Measurements from ENCODE around the gene NFASC.

The NFASC gene

GRCh38 chr1:205065666-205066065, 195.0 kb downstream of the NFASC start:
- Histone ChIP-seq H3K4me1 (ENCODE audit: low read length) (peaks cover 13% of the 10 kb centered on the region), H3K79me2 (ENCODE audit: low read length) (no peaks in the 10 kb centered on the region), H3K27me3 (ENCODE audit: low read depth, low read length) (0 out of 2 replicates have a peak, but pooled peaks cover 3% of the 10 kb centered on the region), H4K20me1 (ENCODE audit: insufficient read depth, low read length) (no peaks in the 10 kb centered on the region), H2AFZ (ENCODE audit: low read depth, low read length) (no peak overlapping the region), H3K27ac (ENCODE audit: low read length) (no peak overlapping the region), H3K36me3 (replicated peaks; ENCODE audit: low read depth, low read length) (no peaks in the 10 kb centered on the region), H3K4me2 (ENCODE audit: low read length) (no peak overlapping the region), H3K4me3 (ENCODE audit: low read length) (no peak overlapping the region), H3K9ac (ENCODE audit: low read length) (no peak overlapping the region), H3K9me3 (ENCODE audit: insufficient read depth, low read length) (no peaks in the 10 kb centered on the region)
- no peak for TF ChIP-seq CTCF (IDR thresholded peaks at IDR 0.05; ENCODE audit: low read depth, low read length)
- no peak for TF ChIP-seq EZH2phosphoT487 (IDR thresholded peaks at IDR 0.05; ENCODE audit: low read depth)

GRCh38 chr1:205066141-205066818, 195.6 kb downstream of the NFASC start:
- Histone ChIP-seq H3K9me3 (ENCODE audit: insufficient read depth, low read length) (no peaks in the 10 kb centered on the region), H3K36me3 (replicated peaks; ENCODE audit: low read depth, low read length) (no peaks in the 10 kb centered on the region), H4K20me1 (ENCODE audit: insufficient read depth, low read length) (no peaks in the 10 kb centered on the region), H3K79me2 (ENCODE audit: low read length) (no peaks in the 10 kb centered on the region), H3K4me2 (ENCODE audit: low read length) (no peak overlapping the region), H3K27me3 (ENCODE audit: low read depth, low read length) (0 out of 2 replicates have a peak, but pooled peaks cover 3% of the 10 kb centered on the region), H3K4me1 (ENCODE audit: low read length) (peaks cover 11% of the 10 kb centered on the region), H3K4me3 (ENCODE audit: low read length) (no peak overlapping the region), H3K9ac (ENCODE audit: low read length) (no peak overlapping the region), H3K27ac (ENCODE audit: low read length) (no peak overlapping the region), H2AFZ (ENCODE audit: low read depth, low read length) (no peak overlapping the region)
- TF ChIP-seq EZH2phosphoT487 (IDR thresholded peaks at IDR 0.05; ENCODE audit: low read depth), result no peak
- TF ChIP-seq CTCF (IDR thresholded peaks at IDR 0.05; ENCODE audit: low read depth, low read length), result no peak

- TF ChIP-seq EZH2phosphoT487 (IDR thresholded peaks at IDR 0.05; ENCODE audit: low read depth), result no peak
- no peak for TF ChIP-seq CTCF (IDR thresholded peaks at IDR 0.05; ENCODE audit: low read depth, low read length)
- Histone ChIP-seq H3K9me3 (ENCODE audit: insufficient read depth, low read length) (no peaks in the 10 kb centered on the region), H3K27me3 (ENCODE audit: low read depth, low read length) (0 out of 2 replicates have a peak, but pooled peaks cover 3% of the 10 kb centered on the region), H3K4me1 (ENCODE audit: low read length) (peaks cover 4% of the 10 kb centered on the region), H2AFZ (ENCODE audit: low read depth, low read length) (no peak overlapping the region), H3K27ac (ENCODE audit: low read length) (no peak overlapping the region), H3K9ac (ENCODE audit: low read length) (no peak overlapping the region), H3K36me3 (replicated peaks; ENCODE audit: low read depth, low read length) (no peaks in the 10 kb centered on the region), H4K20me1 (ENCODE audit: insufficient read depth, low read length) (no peaks in the 10 kb centered on the region), H3K79me2 (ENCODE audit: low read length) (no peaks in the 10 kb centered on the region), H3K4me2 (ENCODE audit: low read length) (no peak overlapping the region), H3K4me3 (ENCODE audit: low read length) (no peak overlapping the region)
Measured at GRCh38 chr1:205067031-205067430, 196.4 kb downstream of the NFASC start.

- Histone ChIP-seq H3K27ac (ENCODE audit: low read length) (no peak overlapping the region), H3K79me2 (ENCODE audit: low read length) (no peaks in the 10 kb centered on the region), H3K36me3 (replicated peaks; ENCODE audit: low read depth, low read length) (no peaks in the 10 kb centered on the region), H2AFZ (ENCODE audit: low read depth, low read length) (no peak overlapping the region), H3K4me3 (ENCODE audit: low read length) (no peak overlapping the region), H3K9ac (ENCODE audit: low read length) (no peak overlapping the region), H3K4me1 (ENCODE audit: low read length) (0 out of 2 replicates have a peak, but pooled peaks cover 3% of the 10 kb centered on the region), H3K4me2 (ENCODE audit: low read length) (no peak overlapping the region), H4K20me1 (ENCODE audit: insufficient read depth, low read length) (no peaks in the 10 kb centered on the region), H3K9me3 (ENCODE audit: insufficient read depth, low read length) (no peaks in the 10 kb centered on the region), H3K27me3 (ENCODE audit: low read depth, low read length) (0 out of 2 replicates have a peak, but pooled peaks cover 3% of the 10 kb centered on the region)
- TF ChIP-seq EZH2phosphoT487 (IDR thresholded peaks at IDR 0.05; ENCODE audit: low read depth) (no peak), CTCF (IDR thresholded peaks at IDR 0.05; ENCODE audit: low read depth, low read length) (no peak)
Measured at GRCh38 chr1:205068001-205068400, 197.3 kb downstream of the NFASC start.
